GM10248 (cell line): ENCODE measurements around the gene MORN5.

ENCODE experiments used
- CTCF ChIA-PET: fragments of 300-600 bp; sonication (Branson Sonifier 250); formaldehyde crosslinking; extraction: SDS; loops from one replicate; lab custom pipeline; 2021; ENCODE audit warnings: antibody characterized with exemption; lab: Yijun Ruan, JAX
- POLR2A ChIA-PET: fragments of 350-650 bp; sonication (Branson Sonifier 250); formaldehyde crosslinking; extraction: SDS; loops from one replicate; lab custom pipeline; 2020; ENCODE audit warnings: antibody characterized with exemption; lab: Yijun Ruan, JAX
- DNase-seq: peaks from one replicate; pipeline ENCODE4 v3.0.0; 2012; ENCODE audit errors: extremely low spot score
- TF ChIP-seq, protein P1 (sequence below): IDR thresholded peaks from 2 replicates; pipeline ENCODE4 v1.5.1; 2012; ENCODE audit warnings: mild to moderate bottlenecking, low read depth; ENCODE audit errors: extremely low read depth, missing control alignments, control extremely low read depth

MORN5 gene

DNA sequence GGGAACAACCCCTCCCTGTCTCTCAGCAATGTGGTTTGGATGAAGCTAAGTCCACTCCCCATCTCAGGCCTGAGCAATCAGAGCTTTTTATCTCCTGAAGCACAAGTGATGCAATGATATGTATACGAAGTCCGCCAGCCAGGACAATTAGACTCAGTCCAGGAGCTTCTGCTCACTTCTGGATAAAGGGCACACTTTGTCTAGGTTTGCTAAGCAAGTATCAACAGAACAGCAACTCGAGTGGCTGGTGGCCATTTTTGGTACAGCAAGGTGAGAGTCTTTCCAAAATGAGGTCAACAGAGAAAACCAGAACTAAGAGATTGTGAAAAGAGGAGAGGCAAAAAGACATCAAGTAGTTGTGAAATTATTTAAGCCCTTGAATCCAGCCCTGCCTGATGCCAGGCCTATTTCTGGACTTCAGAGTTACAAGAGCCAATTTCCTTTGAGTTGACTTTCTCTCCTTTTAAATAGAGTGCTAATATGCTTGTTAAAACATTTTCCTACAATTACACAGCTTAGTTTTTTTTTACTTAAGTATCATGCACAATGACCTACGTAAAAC lies 8.4 kb upstream of the MORN5 start:
- ChIA-PET CTCF (interaction anchor here (1.3 kb wide), 2 partner anchors 52 to 199 kb away, joined by 3 to 6 read pairs; no protein-coding TSS in a partner anchor), POLR2A (interaction anchor here (0.7 kb wide), 1 partner anchor 113 kb away, joined by 4 read pairs; the partner anchor contains the start of genes MRRF and RBM18)
- TF ChIP-seq, protein P1, sequence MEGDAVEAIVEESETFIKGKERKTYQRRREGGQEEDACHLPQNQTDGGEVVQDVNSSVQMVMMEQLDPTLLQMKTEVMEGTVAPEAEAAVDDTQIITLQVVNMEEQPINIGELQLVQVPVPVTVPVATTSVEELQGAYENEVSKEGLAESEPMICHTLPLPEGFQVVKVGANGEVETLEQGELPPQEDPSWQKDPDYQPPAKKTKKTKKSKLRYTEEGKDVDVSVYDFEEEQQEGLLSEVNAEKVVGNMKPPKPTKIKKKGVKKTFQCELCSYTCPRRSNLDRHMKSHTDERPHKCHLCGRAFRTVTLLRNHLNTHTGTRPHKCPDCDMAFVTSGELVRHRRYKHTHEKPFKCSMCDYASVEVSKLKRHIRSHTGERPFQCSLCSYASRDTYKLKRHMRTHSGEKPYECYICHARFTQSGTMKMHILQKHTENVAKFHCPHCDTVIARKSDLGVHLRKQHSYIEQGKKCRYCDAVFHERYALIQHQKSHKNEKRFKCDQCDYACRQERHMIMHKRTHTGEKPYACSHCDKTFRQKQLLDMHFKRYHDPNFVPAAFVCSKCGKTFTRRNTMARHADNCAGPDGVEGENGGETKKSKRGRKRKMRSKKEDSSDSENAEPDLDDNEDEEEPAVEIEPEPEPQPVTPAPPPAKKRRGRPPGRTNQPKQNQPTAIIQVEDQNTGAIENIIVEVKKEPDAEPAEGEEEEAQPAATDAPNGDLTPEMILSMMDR: no peak

DNA sequence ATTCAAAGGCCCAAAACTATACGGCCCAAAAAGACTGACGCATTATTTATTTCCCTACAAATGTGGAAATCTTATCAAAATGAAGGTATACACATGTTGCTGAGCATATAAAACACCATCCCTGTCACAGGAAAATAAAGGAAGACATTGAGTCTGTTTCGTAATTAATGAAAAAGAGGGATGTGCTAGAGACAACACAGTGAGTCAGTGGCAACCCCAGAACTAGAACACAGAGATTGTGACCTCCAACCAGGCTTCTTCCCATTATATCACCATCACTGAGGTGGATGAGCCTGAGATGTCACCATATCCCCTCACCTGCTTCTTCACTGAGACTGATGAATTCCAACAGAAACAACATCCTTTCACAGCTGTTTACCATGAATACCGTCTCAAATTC lies 3.9 kb upstream of the MORN5 start:
- ChIA-PET CTCF (interaction anchor here (1.5 to 2.6 kb wide), 4 partner anchors 10 to 33 kb away, joined by 3 to 8 read pairs (median 6); no protein-coding TSS in a partner anchor), POLR2A (no interaction called here)
- DNase-seq: no peak
- TF ChIP-seq, protein P1: no peak

More for the DNA sequence above, 8.4 kb upstream of the MORN5 start:
- DNase-seq: no peak

DNA sequence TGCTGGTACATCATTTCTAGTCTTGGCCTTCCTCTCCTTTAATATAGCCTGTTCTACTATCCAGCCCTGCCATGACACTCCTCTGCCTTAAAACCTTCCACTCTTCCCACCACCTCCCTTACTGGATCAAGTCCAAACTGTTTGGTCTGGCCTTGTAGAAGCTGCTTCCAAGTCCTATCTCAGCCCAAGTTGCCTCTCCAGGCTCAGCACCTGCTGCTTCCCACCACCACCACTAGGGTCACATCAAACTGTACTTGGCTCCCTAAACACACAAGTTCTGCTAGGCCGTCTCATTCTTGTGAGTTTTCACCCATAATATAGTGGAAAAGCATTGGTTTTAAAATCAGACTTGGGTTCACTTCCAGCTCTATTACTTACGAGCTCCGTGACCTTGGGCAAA lies 1.5 kb upstream of the MORN5 start:
- CTCF ChIA-PET: interaction anchor here (0.6 to 3.0 kb wide), 12 partner anchors 9 to 289 kb away, joined by 3 to 16 read pairs (median 4); no protein-coding TSS in a partner anchor
- TF ChIP-seq, protein P1: peak; percentile 32
- DNase-seq: peak; percentile 51
- POLR2A ChIA-PET: interaction anchor here (0.5 kb wide), 1 partner anchor 39 kb away, joined by 4 read pairs; no protein-coding TSS in a partner anchor

DNA sequence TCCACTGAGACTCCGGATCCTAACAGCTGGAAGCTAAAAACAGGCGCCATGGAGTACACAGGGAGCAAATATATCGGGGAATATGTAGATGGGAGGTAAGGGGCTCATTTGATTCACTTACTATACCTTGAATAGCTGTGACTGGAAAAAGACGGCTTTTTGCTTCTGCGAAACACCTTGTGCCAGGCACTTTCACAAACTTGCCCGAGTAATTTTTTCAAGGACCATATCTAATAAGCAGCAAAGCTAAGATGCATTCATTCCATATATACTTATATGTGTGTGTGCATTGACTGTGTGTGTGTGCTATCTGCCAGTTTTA lies 178 bp downstream of the MORN5 start:
- TF ChIP-seq, protein P1: no peak
- no peak for DNase-seq
- POLR2A ChIA-PET: no interaction called here
- CTCF ChIA-PET: interaction anchor here (1.1 to 2.9 kb wide), 5 partner anchors 11 to 168 kb away, joined by 3 to 16 read pairs (median 3); no protein-coding TSS in a partner anchor

DNA sequence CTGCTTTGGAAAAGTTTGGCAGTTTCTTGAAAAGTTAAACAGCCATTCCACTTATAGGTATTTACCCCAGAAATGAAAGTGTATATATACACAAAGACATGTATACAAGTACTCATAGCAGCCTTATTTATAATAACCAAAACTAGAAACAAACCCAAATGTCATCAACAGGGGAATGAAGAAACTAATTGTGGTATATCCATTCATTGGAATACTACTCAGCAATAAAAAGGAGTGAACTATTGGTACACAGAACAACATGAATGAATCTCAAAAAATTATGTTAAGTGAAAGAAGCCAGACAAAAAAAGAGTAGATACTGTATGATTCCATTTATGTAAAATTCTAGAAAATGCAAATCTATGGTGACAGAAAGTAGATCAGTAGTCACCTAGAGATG lies 2.7 kb downstream of the MORN5 start:
- CTCF ChIA-PET: no interaction called here
- DNase-seq: no peak
- TF ChIP-seq, protein P1: no peak
- POLR2A ChIA-PET: no interaction called here

DNA sequence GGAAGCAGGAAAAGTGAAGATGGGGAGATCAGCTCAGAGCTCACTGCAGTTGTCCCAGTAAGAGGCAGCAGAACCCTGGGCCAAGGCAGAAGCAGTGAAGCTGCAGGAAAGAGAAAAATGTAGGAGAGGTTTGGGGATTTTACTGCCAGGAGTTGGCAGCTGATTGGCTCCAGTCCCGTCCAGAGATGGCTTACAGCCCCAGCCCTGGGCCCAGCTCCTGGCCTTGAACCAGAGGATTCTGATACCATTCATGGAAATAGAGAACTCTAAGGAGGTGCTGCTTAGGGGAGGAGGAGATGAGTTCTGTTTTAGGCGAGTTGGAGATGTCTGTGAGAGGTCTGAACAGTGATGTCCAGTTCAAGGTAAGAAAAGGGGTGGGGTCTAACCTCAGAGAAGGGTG lies 4.6 kb downstream of the MORN5 start:
- POLR2A ChIA-PET: no interaction called here
- TF ChIP-seq, protein P1: no peak

More for the DNA sequence above, 4.6 kb downstream of the MORN5 start:
- CTCF ChIA-PET: interaction anchor here (0.8 to 1.8 kb wide), 2 partner anchors 41 to 65 kb away, joined by 3 to 5 read pairs; no protein-coding TSS in a partner anchor
- no peak for DNase-seq
